Sigmoid colon (tissue), 7 donors: Measurements from ENCODE around the gene FTCD. TPM values are rescaled to one million over a fixed set of nuclear protein-coding genes. Genes with fewer than 3 reads are reported as not detected.

ENCODE experiments used
- DNase-seq: peaks from one replicate; pipeline ENCODE4 v3.0.0-alpha.2; 2019
- H3K27ac ChIP-seq, 4 donors: fragments of 200-600 bp; sonication (generic); one replicate each; pipeline ENCODE4 v1.5.1; 2016 to 2019; ENCODE audit warnings: mild to moderate bottlenecking in 1 of 4
- H3K27me3 ChIP-seq, 3 donors: fragments of 200-600 bp; sonication (generic); one replicate each; pipeline ENCODE4 v1.5.1; 2019; ENCODE audit warnings: mild to moderate bottlenecking in 1 of 3
- H3K36me3 ChIP-seq, 4 donors: fragments of 200-600 bp; sonication (generic); one replicate each; pipeline ENCODE4 v1.5.1; 2016 to 2019
- H3K4me1 ChIP-seq, 4 donors: fragments of 200-600 bp; sonication (generic); one replicate each; pipeline ENCODE4 v1.5.1; 2017 to 2019
- H3K4me3 ChIP-seq, 4 donors: fragments of 200-600 bp; sonication (generic); one replicate each; pipeline ENCODE4 v1.5.1; 2017 to 2019; ENCODE audit warnings: mild to moderate bottlenecking in 2 of 4, moderate library complexity in 1 of 4
- H3K9me3 ChIP-seq, 4 donors: fragments of 200-600 bp in 3 of 4; sonication (generic) in 3 of 4; one replicate each; pipeline versions ENCODE4 v1.5.1 to v1.6.1; 2013 to 2019
- EP300 ChIP-seq, 4 donors: sonication (generic); formaldehyde crosslinking; IDR thresholded peaks; one replicate each; pipeline ENCODE4 v1.6.1; 2017; ENCODE audit warnings: antibody characterized with exemption in 4 of 4
- POLR2A ChIP-seq, 2 donors: fragments of 450-650 bp; IDR thresholded peaks; one replicate each; pipeline ENCODE4 v1.6.1; 2016; ENCODE audit warnings: antibody characterized with exemption in 2 of 2, mild to moderate bottlenecking in 2 of 2, moderate library complexity in 2 of 2
- POLR2AphosphoS5 ChIP-seq, 4 donors: sonication (generic); formaldehyde crosslinking; IDR thresholded peaks; one replicate each; pipeline ENCODE4 v1.6.1; 2017; ENCODE audit warnings: antibody characterized with exemption in 4 of 4
- WGBS, 2 donors: extraction: QIAGEN DNeasy Blood & Tissue Kit; methylation state at CpG; one replicate each; pipeline ENCODE4 v1.1.7; 2013; 5-methylcytosine and 5-hydroxymethylcytosine counted together
- intact Hi-C: fragments of 100-400 bp; cut with DNase I; formaldehyde crosslinking; loops from one replicate; pipeline ENCODE4 v1.15.1; 2023
- polyA plus RNA-seq, 3 donors: library from polyadenylated mRNA; stranded (reverse); fragments of 200-250 nt; gene quantifications; one replicate each; pipeline ENCODE4 v1.2.3, GENCODE V29; 2013
- total RNA-seq, 4 donors: library from RNA; depleted of rRNA; stranded (reverse); fragments of >200 nt; gene quantifications; one replicate each; pipeline ENCODE4 v1.1.0, GENCODE V29; 2016
- TF ChIP-seq, protein P1 (sequence below), 4 experiments: fragments of 450-650 bp in 3 of 4; fragments of 200-600 bp in 1 of 4; IDR thresholded peaks; one replicate each; pipeline ENCODE4 v1.5.1; 2016 to 2019; ENCODE audit warnings: antibody characterized with exemption in 4 of 4, mild to moderate bottlenecking in 3 of 4, moderate library complexity in 2 of 4
- donor health status: healthy with polysubstance abuse.
- donor health status: Bipolar disorder and iron deficiency.
- donor health status: healthy.

FTCD gene
- total and polyA plus RNA-seq, 7 donors, result 0.20 to 1.4 TPM; not detected in 5

DNA sequence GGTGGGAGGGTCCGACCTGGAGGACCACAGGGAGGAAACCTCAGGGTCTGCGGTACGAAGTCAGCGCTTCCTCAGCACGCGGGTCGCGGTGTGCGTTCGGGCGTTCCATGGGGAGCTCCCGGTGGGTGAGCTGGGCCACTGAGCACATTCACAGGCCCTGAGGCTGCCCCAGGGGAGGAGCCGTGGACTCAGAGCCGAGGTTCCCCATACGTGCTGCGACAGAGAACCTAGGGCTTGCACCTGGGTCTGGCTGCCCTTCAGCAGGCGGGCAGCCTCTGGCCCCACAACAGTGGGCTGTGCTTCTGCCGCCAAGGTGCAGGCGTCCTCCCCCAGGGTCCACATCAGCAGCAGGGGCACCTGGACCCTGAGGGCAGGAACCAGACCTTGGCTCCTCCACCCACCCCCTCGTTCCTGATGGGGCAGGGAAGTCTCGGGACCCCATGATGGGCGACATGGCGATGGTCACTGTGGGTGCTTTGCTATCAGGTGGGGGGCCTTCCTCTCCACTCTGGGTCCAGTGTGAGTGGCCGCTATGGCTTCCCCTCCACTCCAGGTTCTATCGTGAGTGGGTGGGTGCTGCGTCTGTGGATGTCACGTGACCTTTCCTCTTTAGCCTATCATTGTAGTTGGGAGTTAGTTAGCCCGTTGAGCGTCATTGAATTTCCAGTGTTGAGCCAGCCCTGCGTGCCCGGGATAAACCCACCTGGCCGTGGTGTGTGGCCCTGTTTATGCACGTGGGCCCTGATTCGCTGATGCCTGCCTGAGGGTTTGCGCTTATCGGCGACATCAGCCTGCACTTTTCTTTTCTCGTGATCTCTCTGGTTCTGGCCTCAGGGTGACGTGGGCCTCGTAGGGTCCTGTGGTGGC, 27.9 kb downstream of the FTCD start:
- no peaks in the 10 kb centered on the region for H3K27me3 ChIP-seq
- H3K36me3 ChIP-seq, result peaks cover 40 to 77% (median 58%) of the 10 kb centered on the region in 4 donors
- H3K9me3 ChIP-seq, result no peaks in the 10 kb centered on the region
- TF ChIP-seq POLR2AphosphoS5 (IDR thresholded peaks at IDR 0.05) (peak in 1 of 4 donors; percentile 6), POLR2A (IDR thresholded peaks at IDR 0.05) (no peak), EP300 (IDR thresholded peaks at IDR 0.05) (no peak)
- TF ChIP-seq, protein P1, sequence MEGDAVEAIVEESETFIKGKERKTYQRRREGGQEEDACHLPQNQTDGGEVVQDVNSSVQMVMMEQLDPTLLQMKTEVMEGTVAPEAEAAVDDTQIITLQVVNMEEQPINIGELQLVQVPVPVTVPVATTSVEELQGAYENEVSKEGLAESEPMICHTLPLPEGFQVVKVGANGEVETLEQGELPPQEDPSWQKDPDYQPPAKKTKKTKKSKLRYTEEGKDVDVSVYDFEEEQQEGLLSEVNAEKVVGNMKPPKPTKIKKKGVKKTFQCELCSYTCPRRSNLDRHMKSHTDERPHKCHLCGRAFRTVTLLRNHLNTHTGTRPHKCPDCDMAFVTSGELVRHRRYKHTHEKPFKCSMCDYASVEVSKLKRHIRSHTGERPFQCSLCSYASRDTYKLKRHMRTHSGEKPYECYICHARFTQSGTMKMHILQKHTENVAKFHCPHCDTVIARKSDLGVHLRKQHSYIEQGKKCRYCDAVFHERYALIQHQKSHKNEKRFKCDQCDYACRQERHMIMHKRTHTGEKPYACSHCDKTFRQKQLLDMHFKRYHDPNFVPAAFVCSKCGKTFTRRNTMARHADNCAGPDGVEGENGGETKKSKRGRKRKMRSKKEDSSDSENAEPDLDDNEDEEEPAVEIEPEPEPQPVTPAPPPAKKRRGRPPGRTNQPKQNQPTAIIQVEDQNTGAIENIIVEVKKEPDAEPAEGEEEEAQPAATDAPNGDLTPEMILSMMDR (IDR thresholded peaks at IDR 0.05), result no peak
- peak; percentile 63 for DNase-seq
- peak overlapping the region in 3 of 4 donors; percentile 20 to 45 (median 31) for H3K27ac ChIP-seq
- WGBS, 2 donors, result 87% methylated on average over 40 of the region's 40 CpGs
- intact Hi-C loops, result no loop called here
- H3K4me3 ChIP-seq, result no peak overlapping the region
- H3K4me1 ChIP-seq, result peaks cover 0 to 8% (median 0%) of the 10 kb centered on the region in 4 donors

DNA sequence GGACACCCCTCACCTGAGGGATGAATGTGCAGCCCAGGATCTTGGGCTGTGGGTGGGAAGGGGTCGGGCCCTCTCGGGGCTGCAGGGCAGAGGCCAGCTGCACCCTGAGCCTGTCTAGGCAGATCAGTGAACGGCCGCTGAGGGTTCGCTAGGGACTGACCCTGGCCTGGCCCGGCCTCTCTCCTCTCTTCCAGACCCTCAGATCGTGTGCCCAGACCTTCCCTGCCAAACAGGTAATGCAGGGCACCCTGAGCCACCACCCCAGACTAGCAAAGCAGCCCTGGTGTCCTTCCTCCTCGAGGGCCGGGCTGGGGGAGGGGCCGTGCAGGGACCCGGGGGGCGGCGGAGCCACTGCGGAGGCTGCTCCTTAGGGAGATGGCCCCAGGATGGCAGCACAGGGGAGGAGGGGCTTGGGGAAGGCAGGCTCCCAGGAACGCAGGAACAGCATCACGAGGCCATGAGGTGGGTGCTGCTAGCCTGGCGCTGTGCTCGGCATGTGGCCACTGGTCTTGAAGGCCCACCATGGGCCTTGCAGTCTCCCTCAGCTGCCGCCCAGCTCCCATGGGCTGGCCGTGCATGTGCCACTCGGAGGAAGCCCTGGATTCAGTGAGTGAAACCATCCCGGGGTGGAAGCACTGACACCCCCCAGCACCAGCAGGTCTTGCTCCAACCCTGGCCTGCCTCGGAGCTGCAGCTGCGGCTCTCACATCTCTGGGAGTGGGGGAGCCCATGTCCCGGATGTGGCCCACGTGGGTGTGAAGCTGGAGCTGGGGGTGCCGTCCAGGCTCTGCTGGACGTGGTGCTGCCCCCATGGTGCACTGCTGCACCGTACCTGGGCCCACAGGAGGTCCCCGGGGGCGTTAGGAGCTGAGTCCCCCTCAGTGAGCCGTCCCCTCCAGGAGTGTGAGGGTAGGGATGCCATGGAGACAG, 28.8 kb downstream of the FTCD start:
- peak; percentile 67 for DNase-seq
- 79 to 85% methylated on average over 32 of the region's 32 CpGs for WGBS, 2 donors
- Histone ChIP-seq H3K27me3 (no peaks in the 10 kb centered on the region), H3K4me3 (no peak overlapping the region), H3K4me1 (peaks cover 0 to 8% (median 0%) of the 10 kb centered on the region in 4 donors), H3K9me3 (no peaks in the 10 kb centered on the region), H3K27ac (peak overlapping the region in 3 of 4 donors; percentile 9 to 40 (median 15)), H3K36me3 (peaks cover 49 to 82% (median 67%) of the 10 kb centered on the region in 4 donors)
- intact Hi-C loops, result no loop called here
- peak in 1 of 4 donors; percentile 16 for TF ChIP-seq POLR2AphosphoS5 (IDR thresholded peaks at IDR 0.05)
- no peak for TF ChIP-seq EP300 (IDR thresholded peaks at IDR 0.05)

DNA sequence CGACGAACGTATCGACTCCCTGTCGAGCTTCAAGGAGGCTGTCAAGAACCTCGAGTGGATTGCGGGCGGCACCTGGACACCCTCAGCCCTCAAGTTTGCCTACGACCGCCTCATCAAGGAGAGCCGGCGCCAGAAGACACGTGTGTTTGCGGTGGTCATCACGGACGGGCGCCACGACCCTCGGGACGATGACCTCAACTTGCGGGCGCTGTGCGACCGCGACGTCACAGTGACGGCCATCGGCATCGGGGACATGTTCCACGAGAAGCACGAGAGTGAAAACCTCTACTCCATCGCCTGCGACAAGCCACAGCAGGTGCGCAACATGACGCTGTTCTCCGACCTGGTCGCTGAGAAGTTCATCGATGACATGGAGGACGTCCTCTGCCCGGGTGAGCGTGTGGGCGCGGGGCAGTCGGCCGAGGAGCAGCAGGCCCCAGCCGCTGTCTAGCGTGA, 29.5 kb downstream of the FTCD start:
- H3K4me1 ChIP-seq, result peaks cover 0 to 8% (median 0%) of the 10 kb centered on the region in 4 donors
- DNase-seq, result peak; percentile 64
- H3K9me3 ChIP-seq, result no peaks in the 10 kb centered on the region
- no peak overlapping the region for H3K4me3 ChIP-seq
- TF ChIP-seq POLR2A (IDR thresholded peaks at IDR 0.05), result no peak
- TF ChIP-seq, protein P1 (IDR thresholded peaks at IDR 0.05), result no peak
- no peak for TF ChIP-seq EP300 (IDR thresholded peaks at IDR 0.05)
- TF ChIP-seq POLR2AphosphoS5 (IDR thresholded peaks at IDR 0.05), result peak in 2 of 4 donors; percentile 16 to 17
- peak overlapping the region in 3 of 4 donors; percentile 2 to 40 (median 15) for H3K27ac ChIP-seq
- intact Hi-C loops, result no loop called here
- H3K27me3 ChIP-seq, result no peaks in the 10 kb centered on the region
- H3K36me3 ChIP-seq, result peaks cover 56 to 89% (median 74%) of the 10 kb centered on the region in 4 donors
- 85 to 93% methylated on average over 47 of the region's 47 CpGs for WGBS, 2 donors

DNA sequence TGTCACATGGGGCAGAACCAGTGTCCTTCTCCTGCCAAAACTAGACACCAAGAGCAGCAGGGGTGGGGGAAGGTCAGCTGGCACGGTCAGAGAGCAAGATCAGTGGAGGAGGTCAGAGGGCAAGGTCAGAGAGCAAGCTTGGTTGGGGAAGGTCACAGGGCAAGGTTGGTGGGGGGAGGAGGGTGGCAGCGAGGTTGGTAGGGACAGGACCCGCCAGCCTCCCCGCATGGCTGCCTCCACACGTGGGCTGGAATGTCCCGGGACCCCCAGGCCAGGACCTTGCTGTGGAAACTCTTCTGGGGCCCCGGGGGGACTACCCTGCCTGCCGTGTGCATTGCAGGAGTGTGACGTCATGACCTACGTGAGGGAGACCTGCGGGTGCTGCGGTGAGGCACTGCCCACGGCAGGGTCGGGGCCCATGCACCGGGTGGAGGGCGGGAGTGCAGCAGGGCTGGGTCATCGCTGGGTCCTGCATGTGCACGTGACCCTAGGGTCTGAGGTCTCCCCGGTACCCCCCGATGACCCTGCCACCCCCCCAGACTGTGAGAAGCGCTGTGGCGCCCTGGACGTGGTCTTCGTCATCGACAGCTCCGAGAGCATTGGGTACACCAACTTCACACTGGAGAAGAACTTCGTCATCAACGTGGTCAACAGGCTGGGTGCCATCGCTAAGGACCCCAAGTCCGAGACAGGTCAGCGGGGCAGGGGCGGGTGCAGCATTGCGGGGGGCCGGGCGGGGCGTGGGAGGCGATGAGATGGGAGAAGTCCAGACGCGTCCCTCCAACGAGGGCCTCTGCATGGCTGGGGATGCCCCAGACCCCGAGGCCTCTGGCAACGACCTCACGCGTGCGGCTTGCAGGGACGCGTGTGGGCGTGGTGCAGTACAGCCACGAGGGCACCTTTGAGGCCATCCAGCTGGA, 30.2 kb downstream of the FTCD start:
- peaks cover 0 to 8% (median 0%) of the 10 kb centered on the region in 4 donors for H3K4me1 ChIP-seq
- no peaks in the 10 kb centered on the region for H3K9me3 ChIP-seq
- intact Hi-C loops, result no loop called here
- peak; percentile 64 for DNase-seq
- H3K27ac ChIP-seq, result peak overlapping the region; percentile 6 to 53 (median 39)
- no peaks in the 10 kb centered on the region for H3K27me3 ChIP-seq
- H3K4me3 ChIP-seq, result no peak overlapping the region
- peaks cover 63 to 95% (median 81%) of the 10 kb centered on the region in 4 donors for H3K36me3 ChIP-seq
- TF ChIP-seq, protein P1 (IDR thresholded peaks at IDR 0.05), result no peak
- peak in 2 of 4 donors; percentile 11 to 25 for TF ChIP-seq POLR2AphosphoS5 (IDR thresholded peaks at IDR 0.05)
- WGBS, 2 donors, result 88 to 92% methylated on average over 49 of the region's 49 CpGs
